Panc1 (cell line): Measurements from ENCODE around the gene SSX2IP.

Experiments used
- REST ChIP-seq, 2 experiments: IDR thresholded peaks; 2 replicates each; pipeline ENCODE4 v1.6.1; 2011 to 2012; ENCODE audit warnings: low read depth in 2 of 2, control low read depth in 1 of 2, low read length in 1 of 2, mild to moderate bottlenecking in 1 of 2, moderate library complexity in 1 of 2; ENCODE audit not compliant: insufficient read depth in 1 of 2
- SIN3A ChIP-seq: IDR thresholded peaks from 2 replicates; pipeline ENCODE4 v1.6.1; 2012; ENCODE audit warnings: low read depth, mild to moderate bottlenecking, low read length, moderate library complexity, borderline replicate concordance; ENCODE audit not compliant: insufficient read depth
- TCF7L2 ChIP-seq: IDR thresholded peaks from 2 replicates; pipeline ENCODE4 v1.6.1; 2011; ENCODE audit warnings: mild to moderate bottlenecking, low read depth, low read length, inconsistent platforms
- TF ChIP-seq, protein P1 (sequence below): fragments of 450-650 bp; IDR thresholded peaks from 2 replicates; pipeline ENCODE4 v1.5.1; 2017; ENCODE audit warnings: mild to moderate bottlenecking

DNA sequence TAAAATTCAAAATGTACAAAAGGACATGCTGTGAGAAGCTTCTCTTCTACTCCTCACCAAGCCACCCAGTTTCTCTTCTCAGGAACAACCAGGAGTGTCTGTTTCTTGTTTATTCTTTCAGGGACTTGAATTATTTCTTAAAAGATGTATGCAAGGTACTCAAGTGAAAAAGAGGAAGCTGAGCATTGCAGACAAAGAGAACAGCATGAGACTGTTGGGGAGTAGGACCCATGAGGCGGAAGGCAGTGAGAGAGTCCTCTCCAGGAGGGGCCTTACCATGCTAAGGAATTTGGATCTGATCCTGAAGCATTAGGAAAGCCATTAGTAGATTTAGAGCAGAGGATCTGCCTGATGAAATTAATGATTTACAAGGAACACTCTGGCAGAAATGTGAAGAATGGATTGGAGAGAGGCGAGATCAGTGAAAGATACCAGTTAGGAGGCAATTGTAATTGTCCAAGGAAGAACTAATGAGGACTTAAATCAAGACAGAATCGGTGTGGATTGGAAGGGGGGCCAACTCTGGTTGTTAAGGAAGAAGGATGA, 14.7 kb upstream of the SSX2IP start:
- TF ChIP-seq, protein P1, sequence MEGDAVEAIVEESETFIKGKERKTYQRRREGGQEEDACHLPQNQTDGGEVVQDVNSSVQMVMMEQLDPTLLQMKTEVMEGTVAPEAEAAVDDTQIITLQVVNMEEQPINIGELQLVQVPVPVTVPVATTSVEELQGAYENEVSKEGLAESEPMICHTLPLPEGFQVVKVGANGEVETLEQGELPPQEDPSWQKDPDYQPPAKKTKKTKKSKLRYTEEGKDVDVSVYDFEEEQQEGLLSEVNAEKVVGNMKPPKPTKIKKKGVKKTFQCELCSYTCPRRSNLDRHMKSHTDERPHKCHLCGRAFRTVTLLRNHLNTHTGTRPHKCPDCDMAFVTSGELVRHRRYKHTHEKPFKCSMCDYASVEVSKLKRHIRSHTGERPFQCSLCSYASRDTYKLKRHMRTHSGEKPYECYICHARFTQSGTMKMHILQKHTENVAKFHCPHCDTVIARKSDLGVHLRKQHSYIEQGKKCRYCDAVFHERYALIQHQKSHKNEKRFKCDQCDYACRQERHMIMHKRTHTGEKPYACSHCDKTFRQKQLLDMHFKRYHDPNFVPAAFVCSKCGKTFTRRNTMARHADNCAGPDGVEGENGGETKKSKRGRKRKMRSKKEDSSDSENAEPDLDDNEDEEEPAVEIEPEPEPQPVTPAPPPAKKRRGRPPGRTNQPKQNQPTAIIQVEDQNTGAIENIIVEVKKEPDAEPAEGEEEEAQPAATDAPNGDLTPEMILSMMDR, result no peak
- TF ChIP-seq REST (IDR thresholded peaks at IDR 0.05; ENCODE audit: insufficient read depth in 1 of 2, low read depth in 2 of 2, low read length in 1 of 2), result no peak
- no peak for TF ChIP-seq TCF7L2
- no peak for TF ChIP-seq SIN3A
